ENCODE results near the gene MRGPRF.

The MRGPRF gene

DNA sequence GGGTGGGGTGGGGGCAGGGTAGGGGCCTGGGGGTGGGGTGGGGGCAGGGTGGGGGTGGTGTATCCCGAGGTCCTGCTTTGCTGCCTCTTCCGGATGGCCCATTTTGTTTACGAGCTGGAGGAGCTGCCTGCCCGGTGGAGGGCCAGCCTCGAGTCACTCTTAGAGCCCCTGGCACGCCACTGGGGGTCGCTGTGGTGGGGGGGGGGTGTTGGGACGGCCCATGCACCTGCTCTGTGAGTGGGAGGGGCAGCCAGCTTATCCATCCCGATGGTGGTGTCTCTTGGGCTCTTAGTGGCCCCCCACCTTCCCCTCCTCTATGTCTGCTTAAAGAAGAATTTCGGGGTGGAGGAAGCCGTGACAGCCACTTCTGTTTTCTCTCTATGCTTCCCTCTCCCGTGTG is 56.9 kb downstream of the MRGPRF start:
- Histone ChIP-seq H3K4me3 (no peak overlapping the region), H3K27ac (no peak overlapping the region)

DNA sequence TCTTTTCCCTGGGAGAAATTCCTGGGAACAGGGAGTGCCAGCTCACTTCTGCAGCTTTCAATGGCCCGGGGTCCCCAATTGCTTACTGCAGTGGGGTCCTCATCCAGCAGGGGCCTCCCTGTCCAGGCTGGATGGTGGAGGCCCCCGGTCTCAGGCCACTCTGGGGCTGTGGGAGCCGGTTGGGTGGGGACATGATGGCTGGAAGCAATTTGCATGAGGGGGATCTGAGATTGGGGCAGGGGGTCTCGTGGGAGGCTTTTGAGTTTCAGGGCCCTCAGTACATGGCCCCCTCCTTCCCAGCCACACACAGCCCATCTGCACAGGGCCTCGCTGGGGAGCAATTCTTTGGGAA is 57.5 kb downstream of the MRGPRF start:
- Histone ChIP-seq H3K27ac (no peak overlapping the region), H3K4me3 (no peak overlapping the region)

DNA sequence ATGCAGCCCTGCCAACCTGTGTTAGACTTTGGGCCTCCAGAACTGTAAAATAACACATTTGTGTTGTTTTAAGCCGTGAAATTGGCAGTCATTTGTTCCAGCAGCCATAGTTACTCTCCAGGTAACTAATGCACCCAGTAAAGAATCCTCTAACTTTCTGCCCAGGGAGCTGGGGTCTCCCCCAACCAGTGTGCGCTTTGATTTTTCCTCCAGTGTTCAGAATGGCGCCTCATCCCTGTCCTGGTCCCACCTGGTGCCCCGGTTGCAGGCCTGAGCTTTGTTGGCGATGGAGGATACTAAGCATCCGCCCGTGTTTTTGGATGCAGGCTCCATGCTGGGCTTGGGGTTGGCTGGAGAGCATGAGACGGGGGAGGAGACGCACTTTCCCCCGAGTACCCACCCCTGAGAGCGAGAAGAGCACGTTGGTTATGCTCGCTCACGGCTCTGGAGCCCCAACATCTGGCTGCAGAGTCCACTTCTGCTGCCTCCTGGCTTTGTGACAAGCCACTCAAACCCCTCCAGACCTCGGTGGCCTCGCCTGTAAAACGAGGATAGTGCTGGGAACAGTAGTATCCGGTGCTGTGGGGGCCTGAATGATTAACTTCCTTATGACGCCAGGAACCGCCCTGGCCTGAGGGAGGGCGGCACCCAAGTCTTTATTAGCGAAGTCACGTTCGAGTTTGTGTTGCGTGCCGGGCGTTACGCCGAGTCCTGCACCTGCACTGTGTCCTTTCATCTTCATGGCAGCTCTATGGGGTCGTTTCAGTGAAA is 58.0 kb downstream of the MRGPRF start:
- Histone ChIP-seq H3K27ac (no peak overlapping the region), H3K4me3 (no peak overlapping the region)
